T-helper 17 cell (primary cell): ENCODE results near the gene STMN3. TPM values are rescaled to one million over a fixed set of nuclear protein-coding genes. Genes with fewer than 3 reads are reported as not detected.
A peak's percentile ranks its signal among the peaks of the same experiment; 100 is the strongest.
"Not testable (repeated sequence)": the region's sequence is repeated elsewhere in the genome, so short reads cannot be mapped to it uniquely, and the experiment has no call there.

Source experiments
- ATAC-seq: fragments of 150-1000 bp; cut with Tn5 transposase; 2 replicates; pipeline ENCODE4 v1.10.0; 2021; ENCODE audit warnings: mild to moderate bottlenecking, moderate library complexity
- DNase-seq, 3 donors: peaks; one replicate each; pipeline versions ENCODE4 v3.0.0 to v3.0.0-alpha.2; 2020 to 2021
- H3K9me3 ChIP-seq: one replicate; pipeline ENCODE4 v1.7.0; 2013; ENCODE audit warnings: low read length, mild to moderate bottlenecking; ENCODE audit not compliant: control insufficient read depth, poor library complexity, severe bottlenecking
- H3K27ac Mint-ChIP-seq: one replicate; pipeline ENCODE4 v1.8.0; 2022; ENCODE audit warnings: mild to moderate bottlenecking, moderate library complexity, mixed read lengths
- H3K27me3 Mint-ChIP-seq: one replicate; pipeline ENCODE4 v1.8.0; 2022; ENCODE audit warnings: mixed read lengths
- H3K36me3 Mint-ChIP-seq: one replicate; pipeline ENCODE4 v1.8.0; 2022; ENCODE audit warnings: low read depth, mixed read lengths
- H3K4me1 Mint-ChIP-seq: one replicate; pipeline ENCODE4 v1.8.0; 2022; ENCODE audit warnings: mild to moderate bottlenecking, mixed read lengths
- H3K4me3 Mint-ChIP-seq: one replicate; pipeline ENCODE4 v1.8.0; 2022; ENCODE audit warnings: mild to moderate bottlenecking, moderate library complexity, mixed read lengths
- total RNA-seq, 4 donors: library from RNA in 2 of 4; stranded (reverse) in 2 of 4; gene quantifications; one replicate each; pipeline ENCODE4 v1.2.3 and lab custom pipeline; 2022 to 2026

STMN3 gene
- total RNA-seq, 2 donors from 2014 or later: 51.0 to 67.4 TPM

DNA sequence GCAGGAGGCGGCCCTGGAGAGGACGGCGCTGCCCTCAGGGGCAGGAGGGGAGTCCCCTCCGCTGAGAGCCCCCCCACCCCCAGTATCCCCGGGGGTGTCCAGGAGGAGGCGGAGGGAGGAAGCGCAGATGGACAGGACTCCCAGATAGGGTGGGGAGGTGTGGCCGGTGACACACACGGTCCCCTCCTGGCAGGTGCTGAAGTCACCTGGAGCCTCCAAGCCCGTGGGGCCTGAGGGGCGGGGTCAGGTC is 1.4 kb downstream of the STMN3 start:
- Mint-ChIP-seq H3K27me3 (no peaks in the 10 kb centered on the region), H3K36me3 (no peaks in the 10 kb centered on the region), H3K27ac (peak overlapping the region; percentile 83), H3K4me1 (peaks cover 20% of the 10 kb centered on the region), H3K4me3 (peak overlapping the region; percentile 92)
- peak; percentile 47 for ATAC-seq
- DNase-seq: no peak
- H3K9me3 ChIP-seq: no peaks in the 10 kb centered on the region

- H3K4me1 Mint-ChIP-seq: peaks cover 19% of the 10 kb centered on the region
- not testable (repeated sequence) for H3K4me3 Mint-ChIP-seq
These were observed 2.7 kb downstream of the STMN3 start for GRCh38 chr20:63650486-63650885.

DNA sequence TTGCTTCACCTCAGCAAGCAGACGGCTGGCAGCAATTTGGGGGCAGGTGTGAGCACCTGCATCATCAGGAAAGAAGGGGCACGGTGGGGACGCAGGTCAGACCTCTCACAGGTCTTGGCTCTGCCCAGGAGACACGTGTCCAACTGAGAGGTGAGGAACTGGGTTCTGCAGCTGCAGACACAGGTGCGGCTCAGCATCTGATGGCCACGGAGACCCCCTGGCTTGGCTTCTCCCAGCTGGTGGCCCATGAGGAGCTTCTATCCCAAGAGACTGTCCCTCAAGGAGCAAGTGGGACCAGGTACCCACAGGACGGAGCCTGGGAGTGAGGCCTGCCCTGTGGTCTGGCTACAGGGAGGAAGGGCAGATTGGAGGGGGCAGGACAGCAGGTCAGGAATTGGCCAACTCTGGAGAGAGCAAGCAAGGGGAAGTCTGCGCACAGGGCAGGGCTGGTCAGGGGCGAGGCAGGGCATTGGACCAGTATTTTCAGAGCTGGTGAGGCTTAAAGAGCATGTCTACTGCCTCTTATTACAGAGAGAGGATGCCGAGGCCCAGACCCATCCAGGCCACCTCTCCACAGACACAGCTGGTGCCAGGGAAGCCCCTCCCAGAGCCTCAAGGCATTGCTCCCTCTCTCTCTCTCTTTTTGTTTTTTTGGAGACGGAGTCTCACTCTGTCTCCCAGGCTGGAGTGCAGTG is 4.2 kb downstream of the STMN3 start:
- Mint-ChIP-seq H3K27me3 (no peaks in the 10 kb centered on the region), H3K27ac (no peak overlapping the region), H3K4me3 (no peak overlapping the region), H3K36me3 (peaks cover 3% of the 10 kb centered on the region), H3K4me1 (peaks cover 17% of the 10 kb centered on the region)
- H3K9me3 ChIP-seq: no peaks in the 10 kb centered on the region
- DNase-seq (no peak), ATAC-seq (no peak)

More at GRCh38 chr20:63650486-63650885, 2.7 kb downstream of the STMN3 start:
- not testable (repeated sequence) for H3K36me3 Mint-ChIP-seq, H3K27ac Mint-ChIP-seq, H3K9me3 ChIP-seq, DNase-seq, ATAC-seq, H3K27me3 Mint-ChIP-seq

DNA sequence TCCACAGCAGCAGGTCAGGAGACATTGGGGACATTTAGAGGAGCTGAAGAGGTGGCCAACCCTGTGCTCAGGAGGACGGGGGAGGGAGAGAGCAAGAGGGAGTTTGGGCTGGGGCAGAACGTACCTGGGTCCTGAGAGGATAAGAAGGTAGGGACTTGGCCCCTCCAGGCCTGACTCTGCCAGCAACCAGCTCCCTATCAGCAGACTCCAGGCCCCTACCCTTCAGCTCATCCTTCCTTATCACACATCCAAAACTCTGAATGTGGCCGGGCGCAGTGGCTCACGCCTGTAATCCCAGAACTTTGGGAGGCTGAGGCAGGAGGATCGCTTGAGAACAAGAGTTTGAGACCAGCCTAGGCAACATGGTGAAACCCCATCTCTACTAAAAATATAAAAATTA is 5.0 kb downstream of the STMN3 start:
- no peaks in the 10 kb centered on the region for H3K9me3 ChIP-seq
- no peak overlapping the region for H3K4me3 Mint-ChIP-seq
- ATAC-seq: no peak
- H3K36me3 Mint-ChIP-seq: peaks cover 3% of the 10 kb centered on the region
- no peak overlapping the region for H3K27ac Mint-ChIP-seq
- no peak for DNase-seq
- no peaks in the 10 kb centered on the region for H3K27me3 Mint-ChIP-seq
- H3K4me1 Mint-ChIP-seq: peaks cover 15% of the 10 kb centered on the region

GRCh38 chr20:63645218-63645617 is 8.0 kb downstream of the STMN3 start:
- H3K27me3 Mint-ChIP-seq: no peaks in the 10 kb centered on the region
- H3K4me1 Mint-ChIP-seq: peaks cover 14% of the 10 kb centered on the region
- H3K4me3 Mint-ChIP-seq: no peak overlapping the region
- H3K36me3 Mint-ChIP-seq: peaks cover 3% of the 10 kb centered on the region
- no peak for DNase-seq
- no peak for ATAC-seq
- H3K27ac Mint-ChIP-seq: no peak overlapping the region
- H3K9me3 ChIP-seq: no peaks in the 10 kb centered on the region

- DNase-seq: no peak
- ATAC-seq: no peak
- H3K9me3 ChIP-seq: no peaks in the 10 kb centered on the region
- H3K4me1 Mint-ChIP-seq: peaks cover 19% of the 10 kb centered on the region
- no peaks in the 10 kb centered on the region for H3K27me3 Mint-ChIP-seq
- no peak overlapping the region for H3K27ac Mint-ChIP-seq
- peaks cover 6% of the 10 kb centered on the region for H3K36me3 Mint-ChIP-seq
- H3K4me3 Mint-ChIP-seq: no peak overlapping the region
These were observed 9.3 kb downstream of the STMN3 start for GRCh38 chr20:63643946-63644345.

- no peaks in the 10 kb centered on the region for H3K27me3 Mint-ChIP-seq
- DNase-seq (no peak), ATAC-seq (no peak)
- no peaks in the 10 kb centered on the region for H3K9me3 ChIP-seq
- peak overlapping the region; percentile 78 for H3K4me3 Mint-ChIP-seq
- peaks cover 6% of the 10 kb centered on the region for H3K36me3 Mint-ChIP-seq
- peaks cover 21% of the 10 kb centered on the region for H3K4me1 Mint-ChIP-seq
- peak overlapping the region; percentile 84 for H3K27ac Mint-ChIP-seq
These were observed 9.7 kb downstream of the STMN3 start for GRCh38 chr20:63643499-63643898.

DNA sequence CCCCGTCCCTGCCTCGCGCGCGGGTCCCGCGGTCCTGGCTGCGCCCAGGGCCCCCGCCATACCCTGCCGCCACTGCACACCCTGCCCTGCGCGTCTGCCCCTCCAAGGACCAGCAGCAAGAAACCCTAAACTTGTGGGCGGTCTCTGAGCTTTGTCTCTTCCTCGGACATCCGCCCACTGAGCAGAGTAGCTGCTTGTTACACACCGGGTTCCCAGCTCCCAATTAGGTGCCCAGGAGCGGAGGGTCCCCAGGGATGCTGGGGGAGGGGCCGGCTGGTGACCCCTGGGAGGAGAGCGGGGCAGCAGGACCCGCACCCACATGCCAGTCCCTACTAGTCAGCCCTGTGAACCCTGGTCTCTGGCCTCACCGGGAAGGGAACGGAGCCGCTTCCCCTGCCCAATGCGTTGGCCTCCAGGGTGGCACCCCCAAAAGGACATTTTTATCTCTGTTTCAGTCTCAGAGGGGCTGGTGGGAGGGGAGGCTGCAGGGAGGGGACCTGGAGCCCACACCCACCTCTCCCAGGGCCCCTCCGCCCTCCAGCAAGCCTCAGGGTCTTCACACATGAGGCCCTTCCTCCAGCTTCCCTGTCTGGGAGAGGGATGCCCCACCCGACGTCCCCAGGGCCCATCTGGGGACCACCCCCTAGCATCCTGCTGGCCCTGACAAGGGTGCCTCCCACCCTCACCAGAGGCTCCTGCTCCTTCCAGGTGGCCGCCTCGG is 10.5 kb downstream of the STMN3 start:
- no peak for DNase-seq
- H3K4me3 Mint-ChIP-seq: peak overlapping the region; percentile 78
- peaks cover 23% of the 10 kb centered on the region for H3K4me1 Mint-ChIP-seq
- peak overlapping the region; percentile 84 for H3K27ac Mint-ChIP-seq
- no peaks in the 10 kb centered on the region for H3K27me3 Mint-ChIP-seq
- no peak for ATAC-seq
- peaks cover 6% of the 10 kb centered on the region for H3K36me3 Mint-ChIP-seq
- H3K9me3 ChIP-seq: no peaks in the 10 kb centered on the region

- peak overlapping the region; percentile 41 for H3K27ac Mint-ChIP-seq
- H3K9me3 ChIP-seq: no peaks in the 10 kb centered on the region
- H3K4me3 Mint-ChIP-seq: peak overlapping the region; percentile 90
- no peaks in the 10 kb centered on the region for H3K27me3 Mint-ChIP-seq
- H3K4me1 Mint-ChIP-seq: peaks cover 23% of the 10 kb centered on the region
- peak; percentile 97 to 99 (median 98) for DNase-seq
- peak; percentile 78 for ATAC-seq
- peaks cover 6% of the 10 kb centered on the region for H3K36me3 Mint-ChIP-seq
These were observed 11.3 kb downstream of the STMN3 start for GRCh38 chr20:63641792-63642523.

- peak; percentile 35 to 44 (median 37) for DNase-seq
- Mint-ChIP-seq H3K36me3 (peaks cover 6% of the 10 kb centered on the region), H3K4me1 (peaks cover 26% of the 10 kb centered on the region), H3K27me3 (no peaks in the 10 kb centered on the region), H3K4me3 (peak overlapping the region; percentile 90), H3K27ac (peak overlapping the region; percentile 41)
- peak; percentile 32 for ATAC-seq
- no peaks in the 10 kb centered on the region for H3K9me3 ChIP-seq
These were observed 12.0 kb downstream of the STMN3 start for GRCh38 chr20:63641146-63641791.

DNA sequence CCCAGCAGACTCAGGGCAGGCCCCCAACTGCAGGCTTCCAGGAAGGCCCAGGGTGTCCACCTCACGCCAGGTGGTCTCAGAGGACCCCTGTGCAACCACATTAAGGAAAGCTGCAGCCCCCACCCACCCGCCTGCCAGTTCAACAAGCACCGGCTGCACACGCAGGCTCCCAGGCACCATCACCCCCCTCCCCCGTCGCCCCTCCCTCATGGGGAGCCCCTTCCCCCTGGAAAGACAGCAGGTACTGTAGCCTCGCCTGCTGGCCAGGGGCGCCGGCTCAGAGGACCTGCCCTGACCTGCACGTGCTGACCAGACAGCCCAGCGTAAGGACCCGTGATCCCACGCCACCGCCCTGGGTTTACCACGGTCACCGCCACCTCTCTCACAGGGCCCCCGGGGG is 12.5 kb downstream of the STMN3 start:
- Mint-ChIP-seq H3K4me3 (peak overlapping the region; percentile 90), H3K27ac (peak overlapping the region; percentile 99), H3K4me1 (peaks cover 29% of the 10 kb centered on the region)
- not testable (repeated sequence) for DNase-seq, H3K9me3 ChIP-seq, H3K36me3 Mint-ChIP-seq, ATAC-seq, H3K27me3 Mint-ChIP-seq

GRCh38 chr20:63640086-63640485 is 13.1 kb downstream of the STMN3 start:
- H3K9me3 ChIP-seq: no peaks in the 10 kb centered on the region
- Mint-ChIP-seq H3K4me3 (peak overlapping the region; percentile 90), H3K27me3 (no peaks in the 10 kb centered on the region), H3K27ac (peak overlapping the region; percentile 99), H3K36me3 (peaks cover 3% of the 10 kb centered on the region), H3K4me1 (peaks cover 33% of the 10 kb centered on the region)
- no peak for ATAC-seq
- DNase-seq: no peak
